Measurements from ENCODE around the gene SDHA.

SDHA gene

DNA sequence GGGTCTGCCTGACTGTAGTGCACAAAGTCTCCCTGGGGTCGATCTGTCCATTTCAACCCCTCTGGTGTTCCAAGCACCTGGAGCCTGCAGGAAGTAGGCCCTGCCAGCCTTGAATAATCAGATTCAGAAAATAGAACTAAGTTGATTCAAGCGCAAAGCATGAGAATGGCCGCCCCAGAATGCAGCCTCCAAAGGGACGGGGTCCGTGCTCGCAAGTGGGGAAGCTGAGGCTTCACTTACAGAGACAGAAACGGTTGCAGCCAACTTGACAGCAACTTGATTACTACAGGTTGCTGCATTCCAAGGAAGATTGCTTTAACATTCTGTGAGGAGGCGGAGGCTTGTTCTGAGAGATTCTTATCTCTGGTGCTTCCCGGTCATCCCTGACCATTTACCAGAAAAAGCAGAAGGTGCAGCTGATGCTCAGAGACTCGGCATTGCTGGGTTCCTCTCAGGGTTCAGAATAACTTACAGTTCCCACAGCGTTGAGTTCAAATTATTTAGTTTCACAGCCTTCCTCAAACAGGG is 41.8 kb upstream of the SDHA start:
- Histone ChIP-seq H3K4me3 (ENCODE audit: low read length) (no peak overlapping the region), H3K27me3 (replicated peaks; ENCODE audit: control insufficient read depth, insufficient read depth, low read length) (peaks cover 34% of the 10 kb centered on the region), H3K36me3 (ENCODE audit: control insufficient read depth, insufficient read depth, low read length, severe bottlenecking) (no peaks in the 10 kb centered on the region), H3K9me3 (ENCODE audit: control insufficient read depth, low read length) (no peaks in the 10 kb centered on the region), H3K9ac (ENCODE audit: low read length) (no peak overlapping the region), H3K4me1 (ENCODE audit: control insufficient read depth, insufficient read depth, low read length) (no peaks in the 10 kb centered on the region)
- no peak for DNase-seq (ENCODE audit: low read depth)

GRCh38 chr5:178110-178509 is 40.0 kb upstream of the SDHA start:
- no peaks in the 10 kb centered on the region for H3K36me3 ChIP-seq (ENCODE audit: control insufficient read depth, insufficient read depth, low read length, severe bottlenecking)
- H3K4me3 ChIP-seq (ENCODE audit: low read length): no peak overlapping the region

GRCh38 chr5:179401-179800 is 38.7 kb upstream of the SDHA start:
- H3K4me3 ChIP-seq (ENCODE audit: low read length): no peak overlapping the region
- no peaks in the 10 kb centered on the region for H3K4me1 ChIP-seq (ENCODE audit: control insufficient read depth, insufficient read depth, low read length)
- H3K27me3 ChIP-seq (replicated peaks; ENCODE audit: control insufficient read depth, insufficient read depth, low read length): peaks cover 27% of the 10 kb centered on the region
- no peak for DNase-seq (ENCODE audit: low read depth)
- H3K9me3 ChIP-seq (ENCODE audit: control insufficient read depth, low read length): no peaks in the 10 kb centered on the region
- H3K36me3 ChIP-seq (ENCODE audit: control insufficient read depth, insufficient read depth, low read length, severe bottlenecking): no peaks in the 10 kb centered on the region
- no peak overlapping the region for H3K9ac ChIP-seq (ENCODE audit: low read length)

More at GRCh38 chr5:178110-178509, 40.0 kb upstream of the SDHA start:
- DNase-seq (ENCODE audit: low read depth): no peak
- no peak overlapping the region for H3K9ac ChIP-seq (ENCODE audit: low read length)
- no peaks in the 10 kb centered on the region for H3K9me3 ChIP-seq (ENCODE audit: control insufficient read depth, low read length)
- H3K4me1 ChIP-seq (ENCODE audit: control insufficient read depth, insufficient read depth, low read length): no peaks in the 10 kb centered on the region
- peaks cover 27% of the 10 kb centered on the region for H3K27me3 ChIP-seq (replicated peaks; ENCODE audit: control insufficient read depth, insufficient read depth, low read length)

GRCh38 chr5:180286-180918 is 37.7 kb upstream of the SDHA start:
- Histone ChIP-seq H3K9ac (ENCODE audit: low read length) (no peak overlapping the region), H3K9me3 (ENCODE audit: control insufficient read depth, low read length) (no peaks in the 10 kb centered on the region), H3K4me1 (ENCODE audit: control insufficient read depth, insufficient read depth, low read length) (no peaks in the 10 kb centered on the region), H3K4me3 (ENCODE audit: low read length) (no peak overlapping the region), H3K36me3 (ENCODE audit: control insufficient read depth, insufficient read depth, low read length, severe bottlenecking) (no peaks in the 10 kb centered on the region), H3K27me3 (replicated peaks; ENCODE audit: control insufficient read depth, insufficient read depth, low read length) (peaks cover 27% of the 10 kb centered on the region)
- DNase-seq (ENCODE audit: low read depth): no peak

DNA sequence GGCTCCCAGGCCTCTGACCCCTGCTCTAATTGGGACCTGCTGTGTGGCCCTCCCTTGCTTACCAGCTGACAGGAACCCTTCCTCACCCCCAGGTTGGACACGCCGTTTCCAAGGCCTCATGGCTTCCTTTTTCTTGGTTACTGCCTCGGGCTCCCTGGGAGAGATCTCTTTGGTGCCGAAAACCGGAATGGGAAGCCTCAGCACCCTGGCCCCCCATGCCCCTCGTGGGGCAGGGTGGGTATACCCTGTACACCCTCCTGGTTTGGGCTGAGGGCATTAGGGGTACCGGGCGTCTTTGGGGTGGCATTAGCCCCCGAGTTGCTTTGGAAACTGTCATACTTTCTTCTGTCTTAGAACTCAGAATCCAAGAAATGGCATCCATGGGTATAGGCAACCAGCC is 37.0 kb upstream of the SDHA start:
- H3K9me3 ChIP-seq (ENCODE audit: control insufficient read depth, low read length): no peaks in the 10 kb centered on the region
- H3K9ac ChIP-seq (ENCODE audit: low read length): no peak overlapping the region
- H3K36me3 ChIP-seq (ENCODE audit: control insufficient read depth, insufficient read depth, low read length, severe bottlenecking): no peaks in the 10 kb centered on the region
- no peak overlapping the region for H3K4me3 ChIP-seq (ENCODE audit: low read length)
- no peaks in the 10 kb centered on the region for H3K4me1 ChIP-seq (ENCODE audit: control insufficient read depth, insufficient read depth, low read length)
- peaks cover 27% of the 10 kb centered on the region for H3K27me3 ChIP-seq (replicated peaks; ENCODE audit: control insufficient read depth, insufficient read depth, low read length)
- no peak for DNase-seq (ENCODE audit: low read depth)

DNA sequence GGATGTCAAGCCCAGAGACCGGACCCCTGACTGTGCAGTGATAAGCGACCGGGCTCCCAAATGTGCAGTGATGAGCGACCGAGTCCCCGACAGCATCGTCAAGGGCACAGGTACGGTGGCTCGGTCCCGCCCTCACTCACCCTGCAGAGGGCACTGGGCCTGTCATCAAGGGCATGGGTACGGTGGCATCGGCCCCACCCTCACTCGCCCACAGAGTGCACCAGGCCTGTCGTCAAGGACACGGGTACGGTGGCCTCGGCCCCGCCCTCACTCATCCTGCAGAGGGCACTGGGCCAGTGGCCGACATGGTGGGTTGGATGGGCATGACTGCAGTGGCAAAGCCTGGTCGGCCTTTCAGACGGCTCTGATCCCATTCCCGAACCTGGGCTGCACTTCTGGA is 36.6 kb upstream of the SDHA start:
- peaks cover 27% of the 10 kb centered on the region for H3K27me3 ChIP-seq (replicated peaks; ENCODE audit: control insufficient read depth, insufficient read depth, low read length)
- no peaks in the 10 kb centered on the region for H3K36me3 ChIP-seq (ENCODE audit: control insufficient read depth, insufficient read depth, low read length, severe bottlenecking)
- H3K9me3 ChIP-seq (ENCODE audit: control insufficient read depth, low read length): no peaks in the 10 kb centered on the region
- no peaks in the 10 kb centered on the region for H3K4me1 ChIP-seq (ENCODE audit: control insufficient read depth, insufficient read depth, low read length)
- no peak overlapping the region for H3K9ac ChIP-seq (ENCODE audit: low read length)
- H3K4me3 ChIP-seq (ENCODE audit: low read length): no peak overlapping the region
- no peak for DNase-seq (ENCODE audit: low read depth)

- Histone ChIP-seq H3K9me3 (ENCODE audit: control insufficient read depth, low read length) (no peaks in the 10 kb centered on the region), H3K36me3 (ENCODE audit: control insufficient read depth, insufficient read depth, low read length, severe bottlenecking) (no peaks in the 10 kb centered on the region), H3K4me1 (ENCODE audit: control insufficient read depth, insufficient read depth, low read length) (no peaks in the 10 kb centered on the region), H3K9ac (ENCODE audit: low read length) (no peak overlapping the region), H3K4me3 (ENCODE audit: low read length) (no peak overlapping the region), H3K27me3 (replicated peaks; ENCODE audit: control insufficient read depth, insufficient read depth, low read length) (peaks cover 27% of the 10 kb centered on the region)
- no peak for DNase-seq (ENCODE audit: low read depth)
Observed at GRCh38 chr5:182126-182525, 36.0 kb upstream of the SDHA start.

GRCh38 chr5:184471-184870 is 33.6 kb upstream of the SDHA start:
- DNase-seq (ENCODE audit: low read depth): peak; percentile 43
- no peak overlapping the region for H3K9ac ChIP-seq (ENCODE audit: low read length)

DNA sequence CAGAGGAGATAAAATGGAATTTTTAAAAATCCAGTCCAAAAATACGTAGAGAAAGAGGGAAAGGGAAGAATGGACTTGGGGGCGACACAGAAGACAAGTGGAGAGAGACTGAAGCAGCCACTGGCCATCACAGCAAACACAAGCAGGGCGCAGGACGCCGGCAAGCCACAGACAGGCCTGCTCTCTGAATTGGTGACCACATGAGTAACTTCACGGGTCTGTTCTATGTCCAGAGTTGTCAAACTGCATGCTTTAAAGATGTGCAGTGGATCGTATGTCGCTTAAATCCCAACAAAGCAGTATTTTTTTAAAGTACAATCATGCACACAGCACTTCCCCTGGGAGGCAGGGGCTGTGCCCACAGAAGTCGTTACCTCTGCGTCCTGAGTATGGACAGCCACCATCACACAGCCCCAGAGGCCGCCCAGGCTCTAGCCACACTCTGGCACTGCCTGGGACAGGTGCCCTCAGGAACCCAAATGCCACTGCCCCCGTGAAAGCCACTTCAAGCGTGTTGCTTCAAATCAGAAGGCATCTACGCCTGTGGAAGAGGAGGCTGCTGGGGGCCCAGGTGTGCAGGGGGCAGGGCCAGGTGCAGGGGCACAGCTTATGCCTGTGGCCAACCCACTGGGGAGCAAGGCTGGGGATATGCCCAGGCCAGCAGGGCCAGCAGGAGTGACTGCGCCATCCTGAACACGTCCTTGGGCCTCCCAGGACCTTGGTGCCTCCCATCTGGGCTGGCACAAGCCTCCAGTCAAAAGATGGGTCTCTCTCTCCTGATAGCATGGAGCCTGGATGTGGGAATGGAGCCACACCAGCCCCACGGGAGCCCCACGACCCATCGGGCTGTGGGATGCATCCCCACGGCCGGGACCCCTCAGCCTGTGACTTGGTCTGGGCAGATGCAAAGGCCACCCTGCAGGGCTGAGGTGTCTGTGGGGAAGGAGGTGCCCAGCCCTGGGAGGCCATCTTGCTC is 32.7 kb upstream of the SDHA start:
- no peaks in the 10 kb centered on the region for H3K36me3 ChIP-seq (ENCODE audit: control insufficient read depth, insufficient read depth, low read length, severe bottlenecking)
- no peak for DNase-seq (ENCODE audit: low read depth)
- peaks cover 3% of the 10 kb centered on the region for H3K4me1 ChIP-seq (ENCODE audit: control insufficient read depth, insufficient read depth, low read length)
- H3K9ac ChIP-seq (ENCODE audit: low read length): no peak overlapping the region
- H3K27me3 ChIP-seq (replicated peaks; ENCODE audit: control insufficient read depth, insufficient read depth, low read length): peaks cover 9% of the 10 kb centered on the region
- H3K4me3 ChIP-seq (ENCODE audit: low read length): no peak overlapping the region
- H3K9me3 ChIP-seq (ENCODE audit: control insufficient read depth, low read length): no peaks in the 10 kb centered on the region

More at GRCh38 chr5:184471-184870, 33.6 kb upstream of the SDHA start:
- peaks cover 3% of the 10 kb centered on the region for H3K4me1 ChIP-seq (ENCODE audit: control insufficient read depth, insufficient read depth, low read length)
- no peak overlapping the region for H3K4me3 ChIP-seq (ENCODE audit: low read length)
- H3K36me3 ChIP-seq (ENCODE audit: control insufficient read depth, insufficient read depth, low read length, severe bottlenecking): no peaks in the 10 kb centered on the region
- no peaks in the 10 kb centered on the region for H3K9me3 ChIP-seq (ENCODE audit: control insufficient read depth, low read length)
- H3K27me3 ChIP-seq (replicated peaks; ENCODE audit: control insufficient read depth, insufficient read depth, low read length): peaks cover 18% of the 10 kb centered on the region

DNA sequence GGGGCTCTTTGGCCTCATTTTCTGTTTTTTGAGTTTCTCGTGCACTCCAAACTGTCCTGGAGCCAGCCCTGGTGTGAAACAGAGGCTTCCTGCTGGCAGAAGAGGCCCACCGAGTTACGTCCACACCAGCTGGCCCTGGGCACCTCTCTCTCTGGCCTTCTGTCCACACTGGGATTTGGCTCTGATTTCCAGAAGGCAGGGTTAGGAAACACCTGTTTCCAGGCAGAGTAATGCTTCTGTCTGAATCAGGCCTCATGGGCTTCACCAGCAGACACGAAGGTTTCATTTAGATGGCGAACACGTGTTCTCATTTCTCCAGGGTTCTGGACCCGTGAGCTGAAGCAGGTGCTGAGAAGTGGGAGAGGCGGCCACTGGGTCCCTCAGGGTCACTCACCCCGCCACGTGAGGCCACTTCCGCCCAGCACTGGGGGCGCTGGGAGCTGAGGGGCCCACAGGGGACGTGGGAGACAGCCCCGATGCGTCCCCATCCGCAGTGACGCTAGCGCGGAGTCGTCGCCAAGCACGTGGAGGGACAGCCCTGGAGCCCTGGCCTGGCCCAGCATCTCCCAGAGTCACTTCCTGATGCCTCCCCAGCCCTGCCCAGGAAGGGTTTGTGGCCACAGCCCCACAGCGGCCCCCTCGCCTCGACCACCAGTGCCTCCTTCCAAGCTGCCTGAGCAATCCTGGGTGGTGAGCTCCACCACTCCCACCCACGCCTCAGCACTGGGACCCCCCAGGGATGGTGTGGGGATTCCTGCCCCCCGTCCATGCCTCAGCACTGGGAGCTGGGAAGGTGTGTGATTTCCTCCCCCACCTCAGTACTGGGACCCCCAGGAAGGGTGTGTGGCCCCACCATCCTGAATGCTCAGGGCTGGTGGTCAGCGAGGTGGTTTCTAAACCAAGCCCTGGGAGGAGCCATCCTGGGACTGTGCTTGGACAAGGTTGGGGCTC is 31.8 kb upstream of the SDHA start:
- H3K9me3 ChIP-seq (ENCODE audit: control insufficient read depth, low read length): no peaks in the 10 kb centered on the region

More for the DNA sequence above, 31.8 kb upstream of the SDHA start:
- H3K9ac ChIP-seq (ENCODE audit: low read length): no peak overlapping the region
- no peak for DNase-seq (ENCODE audit: low read depth)
- H3K36me3 ChIP-seq (ENCODE audit: control insufficient read depth, insufficient read depth, low read length, severe bottlenecking): no peaks in the 10 kb centered on the region
- H3K4me1 ChIP-seq (ENCODE audit: control insufficient read depth, insufficient read depth, low read length): peaks cover 3% of the 10 kb centered on the region
- H3K27me3 ChIP-seq (replicated peaks; ENCODE audit: control insufficient read depth, insufficient read depth, low read length): no peaks in the 10 kb centered on the region
- H3K4me3 ChIP-seq (ENCODE audit: low read length): no peak overlapping the region
